Liver (tissue), 9 donors: ENCODE results near the gene ITLN1. TPM values are rescaled to one million over a fixed set of nuclear protein-coding genes. Genes with fewer than 3 reads are reported as not detected.

Experiments used
- DNase-seq: peaks from one replicate; pipeline ENCODE4 v3.0.0-alpha.2; 2017; ENCODE audit warnings: low spot score
- H3K27ac ChIP-seq, 2 donors: one replicate each; pipeline ENCODE4 v1.7.0; 2013; ENCODE audit warnings: inconsistent platforms in 2 of 2, low read length in 2 of 2, control low read depth in 1 of 2, low read depth in 1 of 2, mild to moderate bottlenecking in 1 of 2
- H3K27me3 ChIP-seq, 4 donors: one replicate each; pipeline versions ENCODE4 v1.6.1 to v1.7.0; 2013; ENCODE audit warnings: low read length in 3 of 4, inconsistent platforms in 1 of 4, mild to moderate bottlenecking in 1 of 4, moderate library complexity in 1 of 4; ENCODE audit not compliant: control insufficient read depth in 4 of 4, insufficient read depth in 4 of 4
- H3K36me3 ChIP-seq, 4 donors: one replicate each; pipeline versions ENCODE4 v1.6.1 to v1.7.0; 2013; ENCODE audit warnings: low read length in 3 of 4, mild to moderate bottlenecking in 3 of 4, low read depth in 1 of 4, moderate library complexity in 1 of 4; ENCODE audit not compliant: control insufficient read depth in 4 of 4, insufficient read depth in 3 of 4
- H3K4me1 ChIP-seq, 4 donors: one replicate each; pipeline versions ENCODE4 v1.6.1 to v1.7.0; 2013; ENCODE audit warnings: low read length in 3 of 4, mild to moderate bottlenecking in 3 of 4, moderate library complexity in 1 of 4; ENCODE audit not compliant: control insufficient read depth in 4 of 4, insufficient read depth in 4 of 4
- H3K4me3 ChIP-seq, 3 donors: one replicate each; pipeline versions ENCODE4 v1.6.1 to v1.7.0; 2013; ENCODE audit warnings: low read length in 3 of 3, control low read depth in 1 of 3, low read depth in 1 of 3, mild to moderate bottlenecking in 1 of 3
- H3K9ac ChIP-seq, 2 donors: one replicate each; pipeline ENCODE4 v1.7.0; 2013; ENCODE audit warnings: low read length in 2 of 2, mild to moderate bottlenecking in 2 of 2, moderate library complexity in 2 of 2, control low read depth in 1 of 2, low read depth in 1 of 2
- H3K9me3 ChIP-seq, 4 donors: one replicate each; pipeline versions ENCODE4 v1.6.1 to v1.7.0; 2013; ENCODE audit warnings: low read length in 3 of 4; ENCODE audit not compliant: control insufficient read depth in 4 of 4
- ATF3 ChIP-seq: IDR thresholded peaks from 2 replicates; pipeline ENCODE4 v1.6.1; 2016; ENCODE audit warnings: antibody characterized with exemption
- CTCF ChIP-seq: fragments of 150-350 bp; IDR thresholded peaks from 2 replicates; pipeline ENCODE4 v1.5.1; 2017; ENCODE audit warnings: improper control_type of control experiment, low read depth, low read length; ENCODE audit not compliant: missing input control
- EGR1 ChIP-seq, 2 donors: IDR thresholded peaks; 2 replicates each; pipeline ENCODE4 v1.6.1; 2016 to 2018; ENCODE audit warnings: antibody characterized with exemption in 2 of 2, low read depth in 2 of 2
- FOXA1 ChIP-seq: IDR thresholded peaks from 2 replicates; pipeline ENCODE4 v1.6.1; 2016; ENCODE audit warnings: antibody characterized with exemption
- FOXA2 ChIP-seq: IDR thresholded peaks from 2 replicates; pipeline ENCODE4 v1.6.1; 2016; ENCODE audit warnings: antibody characterized with exemption
- GABPA ChIP-seq, 2 donors: IDR thresholded peaks in 1 of 2; conservative IDR thresholded peaks in 1 of 2; 2 replicates each; pipeline ENCODE4 v1.6.1; 2016; ENCODE audit warnings: antibody characterized with exemption in 2 of 2, mild to moderate bottlenecking in 1 of 2, moderate library complexity in 1 of 2
- HNF4A ChIP-seq, 2 donors: conservative IDR thresholded peaks; 2 replicates each; pipeline ENCODE4 v1.6.1; 2016; ENCODE audit warnings: antibody characterized with exemption in 2 of 2, mild to moderate bottlenecking in 2 of 2
- HNF4G ChIP-seq: IDR thresholded peaks from 2 replicates; pipeline ENCODE4 v1.6.1; 2016; ENCODE audit warnings: antibody characterized with exemption
- JUND ChIP-seq, 2 donors: IDR thresholded peaks; 2 replicates each; pipeline ENCODE4 v1.6.1; 2016; ENCODE audit warnings: antibody characterized with exemption in 2 of 2
- MAX ChIP-seq: IDR thresholded peaks from 2 replicates; pipeline ENCODE4 v1.6.1; 2016; ENCODE audit warnings: antibody characterized with exemption
- NR2F2 ChIP-seq: IDR thresholded peaks from 2 replicates; pipeline ENCODE4 v1.6.1; 2016; ENCODE audit warnings: antibody characterized with exemption
- RAD21 ChIP-seq, 2 donors: IDR thresholded peaks; 2 replicates each; pipeline ENCODE4 v1.6.1; 2016; ENCODE audit warnings: antibody characterized with exemption in 2 of 2, mild to moderate bottlenecking in 2 of 2
- REST ChIP-seq: IDR thresholded peaks from 2 replicates; pipeline ENCODE4 v1.6.1; 2016; ENCODE audit warnings: antibody characterized with exemption, mild to moderate bottlenecking
- RXRA ChIP-seq, 2 donors: IDR thresholded peaks; 2 replicates each; pipeline ENCODE4 v1.6.1; 2017 to 2018; ENCODE audit warnings: antibody characterized with exemption in 2 of 2, mild to moderate bottlenecking in 1 of 2
- SP1 ChIP-seq: IDR thresholded peaks from 2 replicates; pipeline ENCODE4 v1.6.1; 2018; ENCODE audit warnings: antibody characterized with exemption, mild to moderate bottlenecking
- TAF1 ChIP-seq: conservative IDR thresholded peaks from 2 replicates; pipeline ENCODE4 v1.6.1; 2016; ENCODE audit warnings: antibody characterized with exemption, mild to moderate bottlenecking
- YY1 ChIP-seq: IDR thresholded peaks from 2 replicates; pipeline ENCODE4 v1.6.1; 2016; ENCODE audit warnings: antibody characterized with exemption, mild to moderate bottlenecking
- WGBS: extraction: QIAGEN DNeasy Blood & Tissue Kit; methylation state at CpG from one replicate; pipeline ENCODE4 v1.1.7; 2013; 5-methylcytosine and 5-hydroxymethylcytosine counted together
- polyA plus RNA-seq, 2 donors: library from polyadenylated mRNA; stranded (reverse) in 1 of 2; unstranded in 1 of 2; fragments of 200-250 nt in 1 of 2; fragments of >200 nt in 1 of 2; fragmentation: Nextera tagmentation in 1 of 2; extraction: Ambion mirVana in 1 of 2; gene quantifications; one replicate each; pipeline versions ENCODE4 v1.2.1 to v1.2.3, GENCODE V29; 2013 to 2015
- total RNA-seq, 2 donors: library from RNA; depleted of rRNA; stranded (reverse); fragments of >200 nt; gene quantifications; one replicate each; pipeline ENCODE4 v1.2.3, GENCODE V29; 2014
- TF ChIP-seq, protein P1 (sequence below): IDR thresholded peaks from 2 replicates; pipeline ENCODE4 v1.6.1; 2016; ENCODE audit warnings: antibody characterized with exemption
- donor health status: healthy.
- donor health status: healthy.
- donor health status: healthy.
- donor health status: healthy.
- donor health status: healthy.

The ITLN1 gene
- total and polyA plus RNA-seq, 4 donors, result 3.7 to 13.4 (median 5.5) TPM

- 94% methylated on average over 12 of the region's 12 CpGs for WGBS
These were observed 40.3 kb downstream of the ITLN1 start for GRCh38 chr1:160844447-160845232.

More at GRCh38 chr1:160844447-160845232, 40.3 kb downstream of the ITLN1 start:
- no peak for TF ChIP-seq SP1
- TF ChIP-seq HNF4G, result no peak
- TF ChIP-seq, protein P1, sequence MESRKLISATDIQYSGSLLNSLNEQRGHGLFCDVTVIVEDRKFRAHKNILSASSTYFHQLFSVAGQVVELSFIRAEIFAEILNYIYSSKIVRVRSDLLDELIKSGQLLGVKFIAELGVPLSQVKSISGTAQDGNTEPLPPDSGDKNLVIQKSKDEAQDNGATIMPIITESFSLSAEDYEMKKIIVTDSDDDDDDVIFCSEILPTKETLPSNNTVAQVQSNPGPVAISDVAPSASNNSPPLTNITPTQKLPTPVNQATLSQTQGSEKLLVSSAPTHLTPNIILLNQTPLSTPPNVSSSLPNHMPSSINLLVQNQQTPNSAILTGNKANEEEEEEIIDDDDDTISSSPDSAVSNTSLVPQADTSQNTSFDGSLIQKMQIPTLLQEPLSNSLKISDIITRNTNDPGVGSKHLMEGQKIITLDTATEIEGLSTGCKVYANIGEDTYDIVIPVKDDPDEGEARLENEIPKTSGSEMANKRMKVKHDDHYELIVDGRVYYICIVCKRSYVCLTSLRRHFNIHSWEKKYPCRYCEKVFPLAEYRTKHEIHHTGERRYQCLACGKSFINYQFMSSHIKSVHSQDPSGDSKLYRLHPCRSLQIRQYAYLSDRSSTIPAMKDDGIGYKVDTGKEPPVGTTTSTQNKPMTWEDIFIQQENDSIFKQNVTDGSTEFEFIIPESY, result no peak
- no peak for TF ChIP-seq FOXA1
- no peak for TF ChIP-seq JUND (IDR thresholded peaks at IDR 0.05)
- TF ChIP-seq ATF3, result no peak
- TF ChIP-seq CTCF, result no peak
- no peak for TF ChIP-seq EGR1 (IDR thresholded peaks at IDR 0.05; ENCODE audit: low read depth in 2 of 2)
- no peak for TF ChIP-seq REST
- no peak for TF ChIP-seq NR2F2
- TF ChIP-seq RXRA (IDR thresholded peaks at IDR 0.05), result no peak
- no peak for TF ChIP-seq MAX
- no peak for TF ChIP-seq HNF4A (conservative IDR thresholded peaks at IDR 0.05)
- no peak for TF ChIP-seq TAF1
- no peak for TF ChIP-seq RAD21 (IDR thresholded peaks at IDR 0.05)
- no peak for TF ChIP-seq YY1
- TF ChIP-seq GABPA (IDR thresholded peaks at IDR 0.05 in 1 of 2, conservative IDR thresholded peaks at IDR 0.05 in 1 of 2), result no peak
- TF ChIP-seq FOXA2, result no peak
- no peaks in the 10 kb centered on the region for H3K36me3 ChIP-seq
- no peak overlapping the region for H3K27ac ChIP-seq
- H3K27me3 ChIP-seq, result no peaks in the 10 kb centered on the region
- no peaks in the 10 kb centered on the region for H3K9me3 ChIP-seq
- H3K4me3 ChIP-seq, result no peak overlapping the region
- no peak overlapping the region for H3K9ac ChIP-seq
- no peak for DNase-seq
- no peaks in the 10 kb centered on the region for H3K4me1 ChIP-seq
